Bronchial epithelial cell (primary cell): ENCODE measurements around the gene GGA3. TPM values are rescaled to one million over a fixed set of nuclear protein-coding genes. Genes with fewer than 3 reads are reported as not detected.

Experiments
- DNase-seq: peaks from one replicate; pipeline ENCODE4 v3.0.0-alpha.2; 2010; ENCODE audit warnings: low read depth
- FAIRE-seq: peaks from 2 replicates; lab custom pipeline; 2011; peaks lifted over from hg19 to GRCh38; lab: Jason Lieb, UNC
- H3K27me3 ChIP-seq: 2 replicates; pipeline ENCODE4 v1.5.1; 2011; ENCODE audit warnings: low read length; ENCODE audit not compliant: control insufficient read depth, insufficient read depth
- H3K36me3 ChIP-seq: 2 replicates; pipeline ENCODE4 v1.5.1; 2011; ENCODE audit warnings: low read length; ENCODE audit not compliant: control insufficient read depth, insufficient read depth
- H3K4me3 ChIP-seq: 2 replicates; pipeline ENCODE4 v1.5.1; 2011; ENCODE audit warnings: mild to moderate bottlenecking, low read depth, low read length, control low read depth
- CTCF ChIP-seq: IDR thresholded peaks from 2 replicates; pipeline ENCODE4 v1.5.1; 2011; ENCODE audit warnings: mild to moderate bottlenecking, moderate library complexity, low read length, control low read depth, inconsistent platforms; ENCODE audit not compliant: insufficient read depth, severe bottlenecking
- total RNA-seq: library from RNA; depleted of rRNA; stranded (reverse); fragments of >200 nt; gene quantifications from 2 replicates; pipeline ENCODE4 v1.2.1, GENCODE V29; 2014

GGA3 gene
- total RNA-seq, 1 donor from 2014 or later, result 14.5 TPM

DNA sequence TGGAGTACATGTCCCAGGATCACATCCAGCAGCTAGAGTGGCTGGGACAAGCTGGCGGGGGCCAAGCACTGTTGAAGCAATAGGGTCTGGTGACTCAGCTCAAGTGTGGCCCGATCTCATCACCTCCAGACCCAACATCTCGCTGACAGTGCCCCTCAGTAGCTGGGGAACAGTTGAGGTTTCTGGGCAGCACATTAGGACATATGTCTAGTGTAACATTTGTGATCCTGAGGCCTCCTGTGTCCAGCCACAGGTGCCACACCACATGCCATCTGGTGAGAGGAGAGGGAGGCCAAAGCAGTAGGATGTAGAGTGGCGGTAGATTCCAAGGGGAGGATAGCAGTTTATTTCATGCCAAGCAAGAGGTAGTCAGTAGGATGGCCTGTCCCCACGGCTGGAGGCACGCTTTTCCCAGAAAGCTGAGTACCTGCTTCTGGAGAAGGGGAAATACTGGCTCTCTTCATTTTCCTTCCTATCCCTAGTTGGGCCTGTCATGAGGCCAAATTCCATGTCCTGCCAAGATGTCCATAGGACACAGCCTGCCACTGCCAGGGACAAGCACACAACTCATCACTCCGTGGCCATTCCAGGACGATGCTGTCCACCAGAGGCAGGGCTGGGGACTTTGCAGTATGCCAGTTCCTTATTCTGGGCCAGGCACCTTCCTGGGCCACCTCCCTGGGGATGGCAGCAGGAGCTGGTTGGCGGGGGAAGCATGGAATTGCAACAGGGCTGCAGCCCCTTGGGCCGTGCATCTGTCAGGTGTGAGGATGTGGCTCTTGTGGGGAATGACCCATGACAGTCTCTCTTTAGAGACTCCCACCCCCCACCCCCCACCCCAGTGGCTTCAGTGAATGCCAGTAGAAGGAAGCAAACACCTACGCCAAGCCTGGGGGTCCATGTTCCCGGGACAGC is 24.0 kb downstream of the GGA3 start:
- no peak overlapping the region for H3K4me3 ChIP-seq
- no peak for FAIRE-seq
- DNase-seq, result no peak
- no peaks in the 10 kb centered on the region for H3K27me3 ChIP-seq
- no peak for TF ChIP-seq CTCF
- H3K36me3 ChIP-seq, result peaks cover 48% of the 10 kb centered on the region

DNA sequence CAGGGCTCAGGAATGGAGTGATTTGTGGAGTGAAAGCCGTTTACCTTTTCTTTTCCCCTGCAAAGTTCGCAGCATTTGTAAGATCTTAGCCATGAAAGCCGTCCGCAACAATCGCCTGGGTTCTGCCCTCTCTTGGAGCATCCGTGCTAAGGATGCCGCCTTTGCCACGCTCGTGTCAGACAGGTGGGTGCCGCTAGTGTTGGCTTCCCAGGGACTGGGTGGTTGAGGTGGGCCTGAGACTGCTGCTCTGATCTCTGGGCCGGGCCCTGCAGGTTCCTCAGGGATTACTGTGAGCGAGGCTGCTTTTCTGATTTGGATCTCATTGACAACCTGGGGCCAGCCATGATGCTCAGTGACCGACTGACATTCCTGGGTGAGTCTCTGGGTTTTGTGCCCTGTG is 28.6 kb downstream of the GGA3 start:
- TF ChIP-seq CTCF, result no peak
- Histone ChIP-seq H3K4me3 (no peak overlapping the region), H3K27me3 (no peaks in the 10 kb centered on the region), H3K36me3 (peaks cover 36% of the 10 kb centered on the region)
- DNase-seq (no peak), FAIRE-seq (no peak)

DNA sequence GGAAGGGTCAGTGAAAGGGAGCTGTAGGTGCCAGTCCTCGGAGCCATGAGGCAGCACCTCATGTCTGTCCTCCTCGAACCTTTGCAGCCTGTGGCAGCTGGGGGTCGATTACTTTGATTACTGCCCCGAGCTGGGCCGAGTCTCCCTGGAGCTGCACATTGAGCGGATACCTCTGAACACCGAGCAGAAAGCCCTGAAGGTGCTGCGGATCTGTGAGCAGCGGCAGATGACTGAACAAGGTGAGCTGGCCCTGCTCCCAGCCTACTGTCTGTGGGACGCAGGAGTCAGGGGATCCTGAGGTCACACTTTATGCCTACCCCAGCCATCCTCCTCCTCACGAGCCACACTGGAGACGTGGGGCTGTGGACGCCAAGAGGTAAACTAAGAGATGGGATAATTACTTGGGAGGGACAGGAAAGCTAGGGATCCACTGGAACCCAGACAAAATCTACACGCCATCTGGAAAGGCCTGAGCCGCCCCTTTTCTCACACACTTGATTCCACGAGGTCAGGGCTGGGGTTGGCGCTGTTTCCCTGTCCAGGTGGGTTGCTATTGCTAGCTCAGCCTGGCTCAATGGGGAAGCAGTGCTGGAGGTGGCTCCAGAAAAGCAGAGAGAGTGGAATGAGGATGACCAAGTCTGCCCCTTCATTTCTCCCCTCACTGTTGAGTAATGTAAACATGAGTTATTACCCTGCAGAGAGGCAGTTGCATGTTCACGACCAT is 29.5 kb downstream of the GGA3 start:
- Histone ChIP-seq H3K4me3 (no peak overlapping the region), H3K36me3 (peaks cover 32% of the 10 kb centered on the region), H3K27me3 (no peaks in the 10 kb centered on the region)
- FAIRE-seq (no peak), DNase-seq (no peak)
- no peak for TF ChIP-seq CTCF

DNA sequence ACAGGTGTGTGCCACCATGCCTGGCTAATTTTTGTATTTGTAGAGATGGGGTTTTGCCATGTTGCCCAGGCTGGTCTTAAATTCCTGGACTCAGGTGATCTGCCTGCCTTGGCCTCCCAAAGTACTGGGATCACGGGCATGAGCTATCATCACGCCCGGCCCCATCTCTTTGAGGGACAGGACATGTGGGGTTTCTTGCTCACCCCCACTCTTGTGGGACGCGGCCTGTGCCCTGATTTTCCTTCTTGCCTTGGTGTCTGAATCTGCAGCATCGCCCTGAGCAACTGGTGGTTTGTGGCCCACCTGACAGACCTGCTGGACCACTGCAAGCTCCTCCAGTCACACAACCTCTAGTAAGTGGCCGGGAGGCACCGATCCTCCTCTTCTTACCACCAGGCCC is 30.3 kb downstream of the GGA3 start:
- peaks cover 33% of the 10 kb centered on the region for H3K36me3 ChIP-seq
- DNase-seq (no peak), FAIRE-seq (no peak)
- no peaks in the 10 kb centered on the region for H3K27me3 ChIP-seq
- no peak overlapping the region for H3K4me3 ChIP-seq
- no peak for TF ChIP-seq CTCF

DNA sequence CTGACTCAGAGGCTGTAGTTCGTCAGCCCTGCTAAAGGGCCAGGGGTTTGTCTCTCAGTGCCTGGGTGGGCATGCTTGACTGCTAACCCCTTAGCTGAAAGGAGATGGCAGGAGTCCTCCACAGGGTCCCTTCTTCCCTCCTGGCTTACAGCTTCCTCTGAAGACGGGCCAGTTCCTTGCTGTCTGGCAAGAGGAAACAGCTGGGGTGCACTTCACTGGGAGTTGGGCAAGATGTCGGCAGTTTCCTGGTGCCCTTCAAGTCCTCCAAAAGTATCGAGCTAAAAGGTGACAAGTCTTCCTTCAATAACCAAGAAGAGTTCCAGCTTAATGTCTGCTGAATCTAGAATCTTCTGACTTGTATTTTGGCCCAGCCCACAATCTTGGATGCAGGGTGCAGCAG is 32.6 kb downstream of the GGA3 start:
- Histone ChIP-seq H3K27me3 (no peaks in the 10 kb centered on the region), H3K36me3 (peaks cover 34% of the 10 kb centered on the region), H3K4me3 (no peak overlapping the region)
- no peak for FAIRE-seq
- TF ChIP-seq CTCF, result no peak
- DNase-seq, result no peak
